ENCODE measurements around the gene PSAP.
"Not testable (repeated sequence)": the region's sequence is repeated elsewhere in the genome, so short reads cannot be mapped to it uniquely, and the experiment has no call there.

PSAP gene

DNA sequence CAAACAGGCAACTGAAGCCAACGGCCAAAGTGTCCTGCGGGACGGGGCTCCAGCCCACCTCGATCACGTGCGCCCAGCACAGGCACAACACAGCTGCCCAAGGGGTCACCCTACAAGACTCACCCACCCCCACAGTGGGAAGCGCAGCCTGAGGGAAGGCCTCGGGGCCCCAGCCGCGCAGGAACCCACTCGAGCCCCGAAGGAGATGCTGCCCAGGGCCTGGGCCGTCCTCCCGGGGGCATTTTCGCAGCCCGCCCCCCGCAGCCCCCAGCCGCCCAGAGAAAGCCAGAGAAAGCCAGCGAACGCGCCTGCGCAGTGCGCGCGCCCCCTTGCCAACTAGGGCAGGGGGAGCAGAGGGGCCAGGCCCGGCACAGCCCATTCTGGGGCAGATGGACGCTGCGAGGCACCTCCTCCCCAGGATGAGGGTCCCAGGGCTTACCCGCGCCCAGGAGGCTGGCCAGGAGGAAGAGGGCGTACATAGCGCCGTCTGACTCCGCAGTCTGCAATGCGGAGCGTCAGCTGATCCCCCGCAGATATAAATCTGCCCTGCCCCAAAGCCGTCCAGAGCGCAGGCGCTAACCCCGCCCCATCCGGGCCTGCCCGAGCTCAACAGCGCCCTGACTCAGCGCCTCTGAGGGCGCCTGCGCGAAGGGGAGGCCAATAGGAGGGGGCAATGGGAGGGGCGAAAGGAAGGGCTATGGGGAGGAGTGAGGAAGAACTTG lies at the start of gene PSAP:
PSAP (minus strand) TSS at position 509 of the 722 bp plus-strand sequence; CDS start at position 479, 30 bp downstream.
- peak; percentile 100 for DNase-seq

- no peak for DNase-seq
These were observed 49.6 kb upstream of the PSAP start for GRCh38 chr10:71900441-71901180.

- no peak for DNase-seq
These were observed 48.8 kb upstream of the PSAP start for GRCh38 chr10:71899665-71900412.

DNA sequence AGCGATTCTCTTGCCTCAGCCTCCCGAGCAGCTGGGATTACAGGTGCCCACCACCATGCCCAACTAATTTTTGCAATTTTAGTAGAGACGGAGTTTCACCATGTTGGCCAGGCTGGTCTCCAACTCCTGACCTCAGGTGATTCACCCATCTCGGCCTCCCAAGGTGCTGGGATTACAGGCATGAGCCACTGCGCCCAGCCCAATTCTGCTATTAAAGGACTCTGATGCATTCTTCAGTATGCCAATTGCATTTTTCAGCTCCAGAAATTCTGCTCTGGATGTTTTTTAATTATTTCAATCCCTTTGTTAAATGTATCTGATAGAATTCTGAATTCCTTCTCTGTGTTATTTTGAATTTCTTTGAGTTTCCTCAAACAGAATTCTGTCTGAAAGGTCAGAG lies 47.3 kb upstream of the PSAP start:
- DNase-seq, result not testable (repeated sequence)

GRCh38 chr10:71893920-71894319 lies 42.9 kb upstream of the PSAP start:
- DNase-seq, result no peak

DNA sequence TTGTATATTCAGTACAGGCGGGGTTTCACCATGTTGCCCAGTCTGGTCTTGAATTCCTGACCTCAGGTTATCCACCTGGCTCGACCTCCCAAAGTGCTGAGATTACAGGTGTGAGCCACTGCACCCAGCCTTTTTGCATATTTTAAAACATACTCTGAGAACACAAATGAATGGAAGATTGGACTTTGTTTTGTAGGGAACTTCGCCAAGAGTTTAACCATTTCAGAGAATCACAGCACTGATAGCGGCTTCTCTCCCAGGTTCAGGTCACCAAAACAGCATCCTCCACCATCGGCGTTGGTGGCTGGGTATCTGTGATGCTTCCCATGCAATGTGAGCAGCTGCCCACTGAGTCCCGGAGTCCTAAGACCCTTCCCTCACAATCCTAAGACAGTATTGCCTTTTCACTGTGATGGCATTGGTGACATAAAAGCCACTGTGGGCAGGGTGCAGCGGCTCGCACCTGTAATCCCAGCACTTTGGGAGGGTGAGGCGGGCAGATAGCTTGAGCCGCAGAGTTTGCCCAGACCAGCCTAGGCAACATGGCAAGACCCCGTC lies 42.3 kb upstream of the PSAP start:
- no peak for DNase-seq

DNA sequence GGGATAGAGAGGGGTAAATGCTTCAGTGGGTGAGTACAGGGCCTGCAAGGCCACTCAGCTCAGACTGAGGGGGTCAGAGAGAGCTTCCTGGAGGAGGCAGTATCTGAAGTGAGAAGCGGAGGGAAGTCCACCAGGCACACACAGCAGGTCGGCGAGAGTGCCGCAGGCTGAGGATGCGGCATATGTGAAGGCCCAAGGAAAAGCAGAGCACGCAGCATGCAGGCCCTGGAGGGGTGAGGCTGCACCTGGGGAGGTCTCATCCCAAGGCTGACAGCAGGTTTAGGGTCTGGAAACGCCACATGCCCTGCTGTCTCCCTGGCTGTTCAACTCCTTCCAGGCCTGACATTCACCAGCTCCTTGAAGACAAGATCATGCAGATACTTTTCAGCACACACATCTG lies 40.4 kb upstream of the PSAP start:
- DNase-seq, result no peak

- no peak for DNase-seq
These were observed 38.4 kb upstream of the PSAP start for GRCh38 chr10:71889388-71889987.

DNA sequence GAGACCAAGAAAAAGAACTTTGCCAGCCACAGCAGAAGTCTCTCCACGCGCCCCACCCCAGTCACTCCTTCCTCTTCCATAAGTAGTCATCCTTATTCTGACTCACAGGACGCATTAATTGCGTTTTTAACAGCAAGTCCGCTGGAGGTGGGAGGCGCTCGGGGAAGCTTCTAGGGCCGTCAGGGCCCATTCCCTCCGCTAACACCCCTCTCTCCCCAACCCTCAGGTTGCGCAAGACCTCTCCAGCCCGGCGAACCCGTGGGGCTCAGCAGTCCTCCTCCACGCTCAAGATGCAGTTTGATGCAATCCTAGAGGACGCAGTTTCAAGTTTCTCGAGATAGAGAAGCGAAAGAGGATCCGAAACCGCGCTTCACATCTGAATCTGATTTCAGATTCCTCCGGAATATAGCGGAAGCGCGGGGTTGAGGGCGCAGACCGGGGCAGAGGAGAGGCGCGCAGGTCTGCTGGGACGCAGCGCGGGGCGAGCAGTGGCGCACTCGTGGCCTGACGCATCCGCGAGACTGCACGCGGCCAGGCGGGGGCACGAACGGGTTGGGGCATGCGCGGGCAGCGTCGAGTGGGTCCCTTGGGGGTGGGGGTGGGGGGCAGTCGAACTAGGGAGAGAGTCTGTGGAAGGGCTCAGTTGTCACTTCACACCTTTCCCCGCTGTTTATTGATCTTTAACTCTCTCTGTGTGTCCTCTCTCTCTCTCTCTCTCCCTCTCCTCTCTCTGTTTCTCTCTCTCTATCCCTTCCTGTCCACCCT lies 37.8 kb upstream of the PSAP start:
- peak; percentile 77 for DNase-seq

- no peak for DNase-seq
These were observed 37.2 kb upstream of the PSAP start for GRCh38 chr10:71888248-71888622.

DNA sequence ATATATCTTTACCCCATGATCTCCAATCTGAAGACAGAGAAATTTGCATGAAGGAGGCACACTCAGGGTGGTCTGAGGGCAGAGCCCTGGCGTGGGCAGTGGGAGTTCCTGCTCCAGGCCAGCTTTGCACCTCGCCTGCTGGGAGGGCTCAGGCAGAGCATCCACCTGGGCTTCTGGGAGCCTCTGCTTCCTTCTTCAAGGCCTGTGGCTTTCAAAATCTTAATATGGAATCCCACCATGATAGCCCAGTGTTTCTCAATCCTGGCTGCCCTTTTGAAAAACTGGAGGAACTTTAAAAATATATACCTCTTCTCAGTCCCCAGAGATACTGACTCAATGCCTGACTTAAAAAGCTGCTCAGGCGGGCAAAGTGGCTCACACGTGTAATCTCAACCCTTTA lies 36.7 kb upstream of the PSAP start:
- no peak for DNase-seq

DNA sequence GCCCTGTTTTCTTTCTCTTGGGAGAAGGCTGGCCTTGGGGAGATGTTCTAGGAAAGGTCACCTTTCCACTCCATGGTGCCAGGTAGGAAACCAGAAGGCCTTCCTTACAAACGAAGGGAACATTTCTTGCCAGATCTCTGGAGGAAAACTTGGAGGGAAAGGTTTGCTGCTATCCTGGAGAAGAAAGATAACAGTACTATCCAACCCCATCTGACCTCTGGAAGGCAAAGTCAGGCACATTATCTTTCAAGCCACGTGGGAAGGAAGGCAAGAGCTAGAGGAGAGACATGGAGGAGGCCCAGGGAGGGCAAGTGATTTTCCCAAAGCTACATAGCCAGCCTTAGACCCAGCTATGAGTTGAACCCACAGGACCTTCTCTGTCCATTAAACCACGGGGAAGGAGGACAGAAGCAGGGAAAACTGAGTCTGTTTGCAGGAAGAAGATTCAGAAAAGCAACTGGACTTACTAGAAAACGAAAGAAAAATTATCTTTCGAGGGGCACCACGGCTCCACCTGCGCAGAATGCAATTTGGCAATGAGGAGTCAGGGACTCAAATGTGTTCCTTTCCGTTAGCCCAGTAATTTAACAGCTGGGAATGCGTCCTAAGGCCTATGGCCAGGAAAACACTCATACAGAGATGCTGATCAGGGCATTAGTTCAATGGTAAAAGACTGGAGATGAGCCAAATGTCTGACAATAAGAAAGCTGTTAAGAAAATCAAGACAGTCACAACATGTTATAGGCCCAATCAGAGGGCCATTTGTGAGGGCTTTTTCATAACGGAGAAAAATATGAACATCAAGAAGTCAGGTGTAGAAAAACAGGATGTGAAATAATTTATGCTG lies 32.0 kb upstream of the PSAP start:
- DNase-seq, result no peak

DNA sequence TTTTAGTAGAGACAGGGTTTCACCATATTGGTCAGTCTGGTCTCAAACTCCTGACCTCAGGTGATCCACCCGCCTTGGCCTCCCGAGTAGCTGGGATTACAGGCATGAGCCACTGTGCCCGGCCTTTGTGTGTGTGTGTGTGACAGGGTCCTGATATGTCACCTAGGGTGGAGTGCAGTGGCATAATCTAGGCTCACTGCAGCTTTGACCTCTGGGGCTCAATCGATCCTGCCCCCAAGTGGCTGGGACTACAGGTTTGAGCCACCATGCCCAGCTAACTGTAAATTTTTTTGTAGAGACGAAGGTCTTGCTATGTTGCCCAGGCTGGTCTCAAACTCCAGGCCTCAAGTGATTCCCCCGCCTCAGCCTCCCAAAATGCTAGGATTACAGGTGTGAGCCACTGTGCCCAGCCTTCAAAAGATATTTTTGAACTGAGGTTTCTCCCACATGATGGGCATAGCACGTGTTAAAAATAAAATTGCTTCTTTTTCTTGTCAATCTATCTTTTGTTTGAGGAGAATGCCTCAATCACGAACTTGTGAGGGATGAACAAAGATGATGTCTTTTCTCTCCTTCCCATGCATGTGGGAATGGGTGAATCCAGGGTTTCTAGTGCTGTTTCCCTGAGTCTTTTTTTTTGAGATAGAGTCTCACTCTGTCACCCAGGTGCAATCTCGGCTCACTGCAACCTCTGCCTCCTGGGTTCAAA lies 30.8 kb upstream of the PSAP start:
- DNase-seq, result no peak

DNA sequence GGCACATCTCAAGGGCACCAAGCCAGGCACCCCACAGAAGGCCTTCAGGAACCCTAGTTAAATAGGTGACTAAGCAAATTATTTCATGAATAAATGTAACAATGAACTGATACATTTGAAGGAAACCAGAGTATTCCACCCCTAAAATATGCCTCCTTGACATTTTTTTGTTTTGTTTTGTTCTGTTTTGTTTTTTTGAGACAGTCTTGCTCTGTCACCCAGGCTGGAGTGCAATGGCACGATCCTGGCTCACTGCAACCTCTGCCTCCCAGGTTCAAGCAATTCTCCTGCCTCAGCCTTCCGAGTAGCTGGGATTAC lies 30.2 kb upstream of the PSAP start:
- not testable (repeated sequence) for DNase-seq

DNA sequence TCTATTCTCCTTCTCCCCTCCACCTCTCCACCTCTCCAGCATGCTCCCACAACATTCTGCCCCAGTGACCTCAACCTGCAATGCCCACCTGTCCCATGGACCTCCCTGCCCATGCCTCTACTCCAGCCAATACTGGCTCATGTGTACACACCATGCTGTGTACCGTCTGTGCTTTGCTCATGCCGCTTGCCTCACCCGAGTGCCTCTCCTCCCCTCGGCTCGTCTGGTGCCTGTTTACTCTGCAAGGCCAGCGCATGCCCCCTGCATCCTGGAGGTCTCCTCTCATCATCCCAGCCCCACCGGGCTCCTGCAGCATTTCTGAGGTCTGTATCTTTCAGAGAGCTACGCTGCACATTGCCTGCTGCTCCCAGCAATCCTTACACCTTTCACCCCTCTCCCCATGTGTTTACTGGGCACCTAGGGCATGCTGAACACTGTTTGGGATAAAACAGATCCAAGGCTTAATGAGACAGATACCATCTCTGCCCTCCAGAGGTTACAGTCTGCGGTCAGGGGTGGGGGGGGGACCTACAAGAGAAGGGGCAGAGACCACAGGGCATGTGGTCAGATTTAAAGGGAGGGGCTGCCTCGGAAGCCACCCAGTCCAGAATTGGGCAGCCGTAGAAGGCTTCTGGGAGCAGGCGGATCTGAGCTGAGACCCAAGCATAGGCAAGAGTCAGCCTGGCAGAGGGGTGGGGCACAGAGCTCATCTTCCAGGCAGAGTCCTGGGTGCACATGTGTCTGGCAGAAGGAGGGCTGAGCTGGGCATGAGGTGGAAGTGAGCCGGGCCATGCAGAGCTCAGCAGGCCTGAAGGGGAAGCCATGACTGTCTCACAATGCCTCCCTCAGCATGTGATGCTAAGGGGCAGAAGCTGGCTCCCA lies 29.6 kb upstream of the PSAP start:
- no peak for DNase-seq

GRCh38 chr10:71878327-71879034 lies 27.4 kb upstream of the PSAP start:
- DNase-seq, result no peak

DNA sequence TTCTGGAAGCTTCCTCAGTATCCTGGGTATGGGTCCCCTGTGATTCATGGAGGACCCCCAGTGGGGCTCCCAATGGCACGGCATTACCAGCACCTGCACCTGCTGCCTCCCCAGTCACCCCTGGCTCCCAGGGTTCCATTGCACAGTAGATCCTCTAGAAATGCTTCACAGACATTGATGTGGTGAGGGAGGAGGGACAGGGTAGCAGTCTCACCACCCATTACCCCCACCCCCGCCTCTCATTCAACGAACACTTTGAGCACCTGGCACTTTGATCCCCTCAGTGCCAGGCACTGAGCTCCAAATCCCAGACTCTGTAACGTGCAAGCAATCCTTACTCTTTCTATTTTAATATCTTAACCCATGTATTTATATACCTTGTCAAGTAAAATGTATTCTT lies 26.8 kb upstream of the PSAP start:
- no peak for DNase-seq

DNA sequence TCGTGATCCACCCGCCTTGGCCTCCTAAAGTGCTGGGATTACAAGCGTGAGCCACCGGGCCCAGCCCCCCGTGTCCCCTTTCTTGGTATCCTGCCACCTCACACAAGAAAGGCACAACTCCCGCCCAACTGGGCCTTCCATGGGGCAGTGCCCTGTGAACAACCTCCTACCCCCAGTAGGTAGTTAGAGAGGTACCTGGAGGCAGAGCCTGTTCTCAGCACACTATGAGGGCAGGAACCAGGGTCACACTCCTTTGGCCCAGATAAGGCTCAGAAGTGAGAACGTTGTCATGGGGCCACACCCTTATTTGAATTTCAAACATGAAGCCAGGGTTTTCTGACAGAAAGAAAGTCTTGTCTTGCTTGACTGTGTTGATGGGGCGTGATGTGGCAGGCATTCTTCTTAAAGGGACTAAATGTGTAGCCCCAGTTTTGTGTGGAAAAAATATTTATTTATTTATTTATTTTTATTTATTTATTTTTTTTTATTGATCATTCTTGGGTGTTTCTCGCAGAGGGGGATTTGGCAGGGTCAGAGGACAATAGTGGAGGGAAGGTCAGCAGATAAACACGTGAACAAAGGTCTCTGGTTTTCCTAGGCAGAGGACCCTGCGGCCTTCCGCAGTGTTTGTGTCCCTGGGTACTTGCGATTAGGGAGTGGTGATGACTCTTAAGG lies 23.8 kb upstream of the PSAP start:
- not testable (repeated sequence) for DNase-seq

All from activated effector memory CD4-positive, alpha-beta T cell treated with anti-CD3 and anti-CD28 coated beads, Interleukin-2, amount 50 U/mL, for 16 hours (primary cell).